Activated CD4-positive, alpha-beta T cell treated with anti-CD3 and anti-CD28 coated beads, Interleukin-2, Interleukin-6, amounts not matched to agents 100 ng/mL and 50 ng/mL, durations not matched to agents 16 hours and 8 hours (primary cell): ENCODE results near the gene EIF4G3.
A peak's percentile ranks its signal among the peaks of the same experiment; 100 is the strongest.
"Not testable (repeated sequence)": the region's sequence is repeated elsewhere in the genome, so short reads cannot be mapped to it uniquely, and the experiment has no call there.

Experiments
- DNase-seq: peaks from one replicate; pipeline ENCODE4 v3.0.0-alpha.2; 2020

The EIF4G3 gene

GRCh38 chr1:21104683-21105082 lies 72.0 kb downstream of the EIF4G3 start:
- no peak for DNase-seq

DNA sequence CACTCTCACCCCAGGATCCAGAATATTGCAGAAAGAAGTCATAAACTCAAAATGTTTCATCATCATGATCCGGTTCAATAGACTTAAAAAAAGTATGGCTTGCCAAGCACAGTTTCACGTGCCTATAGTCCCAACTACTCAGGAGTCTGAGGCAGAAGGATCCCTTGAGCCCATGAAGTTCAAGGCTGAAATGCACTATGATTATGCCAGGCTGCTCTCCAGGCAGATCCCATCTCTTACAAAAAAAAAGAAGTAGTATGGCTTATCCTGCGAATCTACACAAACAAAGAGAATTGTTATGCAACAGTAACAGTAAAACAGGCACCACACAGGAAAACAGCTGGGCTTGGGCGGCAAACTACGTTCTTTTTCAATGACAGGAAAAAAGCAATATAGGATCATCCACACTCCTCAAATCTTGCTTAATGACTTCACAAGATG lies 76.2 kb downstream of the EIF4G3 start:
- DNase-seq: no peak

- no peak for DNase-seq
Observed at GRCh38 chr1:21099869-21100131, 76.9 kb downstream of the EIF4G3 start.

DNA sequence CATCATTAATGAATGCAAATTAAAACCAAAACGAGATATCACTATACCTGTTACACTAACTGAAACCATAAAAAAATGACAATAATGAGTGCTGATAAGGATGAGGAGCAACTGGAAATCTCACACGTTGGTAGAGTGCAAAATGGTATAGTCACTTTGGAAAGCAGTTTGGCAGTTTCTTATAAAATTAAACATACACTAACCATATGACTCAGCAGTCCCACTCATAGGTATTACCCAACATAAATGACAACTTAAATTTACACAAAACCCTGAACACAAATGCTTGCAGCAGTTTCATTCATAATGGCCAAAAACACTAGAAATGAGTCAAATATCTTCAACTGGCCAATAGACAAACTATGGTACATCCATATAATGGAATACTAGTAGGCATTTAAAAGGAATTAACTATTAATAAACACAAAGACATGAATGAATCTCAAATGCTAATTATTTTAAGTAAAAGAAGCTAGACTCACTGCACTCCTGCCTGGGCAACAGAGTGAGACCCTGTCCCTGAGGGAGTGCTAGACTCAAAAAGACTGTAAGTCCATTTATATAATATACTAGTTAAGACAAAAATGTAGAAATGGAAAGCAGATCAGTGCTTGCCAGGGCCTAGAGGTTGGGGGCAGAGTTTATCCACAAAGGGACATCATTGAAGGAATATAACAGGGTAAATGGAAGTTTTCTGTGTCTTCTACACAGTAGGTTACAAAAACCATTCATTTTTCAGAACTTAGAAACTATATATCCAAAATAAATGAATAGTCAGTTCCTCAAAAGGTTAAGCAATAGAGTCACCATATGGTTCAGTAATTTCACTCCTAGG lies 77.4 kb downstream of the EIF4G3 start:
- DNase-seq: peak; percentile 48

- DNase-seq: no peak
Observed at GRCh38 chr1:21098186-21098915, 78.3 kb downstream of the EIF4G3 start.

DNA sequence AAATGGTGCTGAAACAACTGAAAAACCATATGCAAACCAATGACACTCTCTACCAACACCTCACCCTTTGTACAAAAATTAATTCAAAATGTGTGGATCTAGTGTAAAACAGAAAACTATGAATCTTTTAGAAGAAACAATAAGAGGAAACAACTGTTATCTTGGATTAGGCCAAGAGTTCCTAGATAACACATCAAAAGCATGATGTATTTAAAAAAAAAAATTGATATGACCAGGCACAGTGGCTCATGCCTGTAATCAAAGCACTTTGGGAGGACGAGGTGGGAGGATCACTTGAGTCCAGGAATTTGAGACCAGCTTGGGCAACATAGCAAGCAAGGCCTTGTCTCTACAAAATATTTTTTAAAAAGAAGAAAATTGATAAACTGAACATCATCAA lies 79.0 kb downstream of the EIF4G3 start:
- no peak for DNase-seq

GRCh38 chr1:21095976-21096375 lies 80.7 kb downstream of the EIF4G3 start:
- no peak for DNase-seq

- DNase-seq: not testable (repeated sequence)
Observed at GRCh38 chr1:21094282-21094681, 82.4 kb downstream of the EIF4G3 start.

GRCh38 chr1:21093271-21093958 lies 83.3 kb downstream of the EIF4G3 start:
- DNase-seq: not testable (repeated sequence)

- DNase-seq: not testable (repeated sequence)
Observed at GRCh38 chr1:21092545-21092944, 84.2 kb downstream of the EIF4G3 start.

- peak; percentile 13 for DNase-seq
Observed at GRCh38 chr1:21091053-21091690, 85.5 kb downstream of the EIF4G3 start.

DNA sequence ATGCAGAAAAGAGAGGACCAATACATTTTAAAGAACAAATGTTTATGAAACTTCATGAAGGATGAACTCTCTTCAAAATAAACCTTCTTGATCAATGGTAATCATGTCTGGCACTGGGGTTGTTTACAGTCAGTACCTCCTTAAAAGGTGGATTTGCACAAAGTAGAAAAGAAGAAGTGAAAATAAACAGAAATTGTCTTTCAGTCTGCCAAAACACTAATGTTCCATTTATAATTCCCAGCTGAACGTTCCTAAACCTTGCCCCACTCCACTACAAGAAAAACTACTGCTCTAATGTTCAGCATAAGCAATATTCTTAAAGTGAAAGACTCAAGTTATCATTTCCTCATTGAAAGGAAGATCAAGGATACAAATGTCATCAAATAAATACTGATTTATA lies 86.2 kb downstream of the EIF4G3 start:
- no peak for DNase-seq

- DNase-seq: no peak
Observed at GRCh38 chr1:21089731-21090130, 87.0 kb downstream of the EIF4G3 start.

DNA sequence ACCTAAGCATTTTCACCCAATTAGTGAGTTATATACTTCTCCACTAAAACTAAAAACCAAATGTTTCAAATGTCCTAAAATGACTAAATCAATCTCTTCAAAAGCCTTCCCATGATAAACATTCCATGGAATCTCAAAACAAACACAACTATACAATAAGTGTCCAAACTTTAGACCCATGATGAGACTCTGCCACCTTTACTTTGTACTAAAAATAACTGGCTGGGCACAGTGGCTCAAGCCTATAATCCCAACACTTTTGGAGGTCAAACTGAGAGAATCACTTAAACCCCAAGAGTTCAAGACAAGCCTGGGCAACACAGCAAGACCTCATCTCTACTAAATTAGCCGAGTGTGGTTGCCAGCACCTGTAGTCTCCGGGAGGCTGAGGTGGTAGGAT lies 87.4 kb downstream of the EIF4G3 start:
- DNase-seq: no peak

DNA sequence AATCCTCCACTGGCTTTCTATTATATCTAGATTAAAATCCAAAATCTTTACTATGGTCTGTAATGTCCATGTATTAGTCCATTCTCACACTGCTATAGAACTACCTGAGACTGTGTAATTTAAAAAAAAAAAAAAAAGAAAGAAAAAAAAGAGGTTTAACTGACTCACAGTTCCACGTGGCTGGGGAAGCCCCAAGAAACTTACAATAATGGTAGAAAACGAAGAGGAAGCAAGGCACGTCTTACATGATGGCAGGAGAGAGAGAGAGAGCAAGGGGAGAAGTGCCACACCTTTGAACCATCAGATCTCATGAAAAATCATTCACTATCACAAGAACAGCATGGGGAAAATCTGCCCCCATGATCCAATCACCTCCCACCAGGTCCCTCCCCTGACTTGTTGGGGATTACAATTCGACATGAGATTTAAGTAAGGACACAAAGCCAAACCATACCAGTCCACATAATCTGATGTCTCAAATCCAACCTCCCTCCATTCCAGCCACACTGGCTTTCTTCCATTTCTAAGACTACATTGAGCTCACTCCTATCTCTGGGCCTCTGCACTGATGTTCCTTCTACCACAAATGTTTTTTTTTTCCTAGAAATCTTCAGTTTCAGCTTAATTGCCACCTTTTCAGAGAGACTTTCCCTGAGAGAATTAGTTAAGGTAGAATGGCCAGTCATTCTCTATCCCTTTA lies 92.4 kb downstream of the EIF4G3 start:
- no peak for DNase-seq

- DNase-seq: no peak
Observed at GRCh38 chr1:21082073-21082472, 94.6 kb downstream of the EIF4G3 start.

GRCh38 chr1:21077085-21077484 lies 99.6 kb downstream of the EIF4G3 start:
- peak; percentile 25 for DNase-seq

DNA sequence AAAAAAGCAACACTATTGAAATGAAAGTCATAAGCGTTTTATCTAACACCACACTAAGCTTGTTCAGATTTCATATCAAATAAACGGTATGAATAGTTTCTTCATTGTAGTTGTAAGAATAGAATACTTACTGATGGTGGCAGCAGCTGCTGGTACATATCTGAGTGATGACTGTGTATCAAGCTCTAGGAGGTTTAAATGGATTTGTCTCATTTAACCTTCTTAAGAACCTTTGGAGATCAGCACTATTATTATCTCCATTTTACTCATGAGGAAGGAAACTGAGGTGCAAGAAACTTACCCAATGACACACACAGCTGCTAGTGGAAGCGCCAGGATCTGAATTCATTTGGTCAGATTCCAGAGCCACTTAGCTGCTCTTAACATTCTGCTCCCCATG lies 104.0 kb downstream of the EIF4G3 start:
- DNase-seq: no peak

DNA sequence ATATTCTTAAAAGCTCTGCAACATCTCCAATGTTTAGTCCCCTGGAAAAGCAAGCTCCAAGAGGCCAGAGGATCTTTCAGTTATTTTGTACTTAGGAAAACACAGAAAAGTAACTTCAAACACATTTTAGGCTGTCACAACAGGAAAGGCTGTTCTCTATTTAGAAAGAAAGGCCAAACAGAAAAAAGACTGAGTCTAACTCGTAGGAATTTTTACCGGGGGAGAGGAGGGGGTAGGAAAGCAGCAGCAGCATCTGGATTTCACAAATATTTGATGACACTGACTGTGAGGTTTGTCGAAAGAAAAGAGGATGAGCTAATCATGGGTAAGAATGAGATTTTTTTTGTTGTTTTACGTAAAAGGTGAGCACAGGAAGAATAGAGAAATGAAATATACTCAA lies 107.1 kb downstream of the EIF4G3 start:
- no peak for DNase-seq

DNA sequence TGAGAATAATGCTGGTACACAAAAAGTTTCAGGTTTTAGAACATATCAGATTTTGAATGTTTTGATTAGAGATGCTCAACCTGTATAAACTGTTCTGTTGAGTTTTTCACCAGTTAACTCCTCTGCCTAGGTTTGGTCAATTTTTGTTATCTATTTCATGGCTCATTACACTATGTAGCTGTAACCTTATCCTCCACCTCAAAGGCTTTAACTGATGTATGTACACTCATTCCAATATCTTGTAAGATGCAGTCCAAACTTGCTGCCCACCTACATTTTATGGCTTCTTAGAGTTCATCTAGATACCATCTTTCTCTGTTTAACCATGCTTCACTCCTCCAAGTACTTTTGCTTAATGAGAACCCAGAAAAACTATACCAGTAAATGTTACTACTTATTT lies 107.8 kb downstream of the EIF4G3 start:
- no peak for DNase-seq

DNA sequence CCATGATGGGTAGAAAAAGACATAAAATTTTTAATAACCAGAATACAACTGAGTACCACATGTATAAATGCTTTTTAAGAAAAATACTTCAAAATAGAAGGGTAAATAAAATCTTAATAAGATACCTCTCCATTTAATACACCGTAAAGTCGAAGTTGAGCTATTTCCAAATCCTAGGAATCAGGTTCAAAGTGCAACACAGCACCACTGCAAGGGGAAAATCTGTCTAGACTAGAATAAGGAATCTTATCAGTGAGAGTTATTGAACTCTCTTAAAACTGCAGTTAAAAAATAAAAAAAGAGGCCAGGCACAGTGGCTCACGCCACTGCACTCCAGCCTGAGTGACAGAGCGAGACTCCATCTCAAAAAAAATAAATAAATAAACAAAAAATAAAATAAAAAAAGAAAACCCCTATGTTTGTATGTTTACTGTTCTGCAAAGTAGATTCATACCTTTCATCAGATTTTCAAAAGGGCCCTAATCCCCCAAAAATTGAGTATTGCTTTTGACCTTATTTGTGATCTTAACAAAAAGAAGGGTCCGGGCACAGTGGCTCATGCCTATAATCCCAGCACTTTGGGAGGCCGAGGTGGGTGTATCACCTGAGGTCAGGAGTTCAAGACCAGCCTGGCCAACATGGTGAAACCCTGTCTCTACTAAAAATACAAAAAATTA lies 109.0 kb downstream of the EIF4G3 start:
- DNase-seq: no peak

- DNase-seq: no peak
Observed at GRCh38 chr1:21066356-21067012, 110.2 kb downstream of the EIF4G3 start.
